ENCODE results near the gene PALLD. TPM values are rescaled to one million over a fixed set of nuclear protein-coding genes. Genes with fewer than 3 reads are reported as not detected.
A peak's percentile ranks its signal among the peaks of the same experiment; 100 is the strongest.

PALLD gene
- polyA plus RNA-seq, 1 donor: 182 TPM

GRCh38 chr4:168623484-168623883 lies 126.6 kb downstream of the PALLD start:
- DNase-seq: no peak

- no peak for DNase-seq
These were observed 131.4 kb downstream of the PALLD start for GRCh38 chr4:168628251-168628650.

DNA sequence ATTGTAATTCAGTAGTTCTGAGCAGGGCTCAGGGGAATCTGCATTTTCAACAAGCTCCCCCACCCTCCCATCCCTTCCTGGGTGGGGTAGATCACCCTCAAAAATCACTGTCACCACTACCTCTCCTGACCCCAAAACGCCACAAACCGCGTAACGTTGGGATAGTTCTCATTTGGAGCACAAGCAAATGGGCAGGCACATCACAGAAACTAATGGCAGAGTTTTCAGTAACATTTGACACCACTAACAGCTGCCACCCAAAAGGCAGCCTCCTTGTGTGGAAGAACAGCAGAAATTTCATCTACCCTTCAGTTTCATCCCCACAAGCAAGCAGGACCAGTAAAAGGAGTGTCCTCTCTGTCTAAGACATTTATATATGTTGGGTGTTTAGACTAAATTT lies 132.7 kb downstream of the PALLD start:
- no peak for DNase-seq

GRCh38 chr4:168630445-168631187 lies 133.8 kb downstream of the PALLD start:
- DNase-seq: no peak

GRCh38 chr4:168631241-168632162 lies 134.7 kb downstream of the PALLD start:
- peak; percentile 87 for DNase-seq

GRCh38 chr4:168632301-168632725 lies 135.5 kb downstream of the PALLD start:
- peak; percentile 56 for DNase-seq

GRCh38 chr4:168633064-168633463 lies 136.2 kb downstream of the PALLD start:
- DNase-seq: peak; percentile 38

- no peak for DNase-seq
These were observed 136.6 kb downstream of the PALLD start for GRCh38 chr4:168633496-168633895.

- peak; percentile 56 for DNase-seq
These were observed 137.5 kb downstream of the PALLD start for GRCh38 chr4:168634276-168634802.

DNA sequence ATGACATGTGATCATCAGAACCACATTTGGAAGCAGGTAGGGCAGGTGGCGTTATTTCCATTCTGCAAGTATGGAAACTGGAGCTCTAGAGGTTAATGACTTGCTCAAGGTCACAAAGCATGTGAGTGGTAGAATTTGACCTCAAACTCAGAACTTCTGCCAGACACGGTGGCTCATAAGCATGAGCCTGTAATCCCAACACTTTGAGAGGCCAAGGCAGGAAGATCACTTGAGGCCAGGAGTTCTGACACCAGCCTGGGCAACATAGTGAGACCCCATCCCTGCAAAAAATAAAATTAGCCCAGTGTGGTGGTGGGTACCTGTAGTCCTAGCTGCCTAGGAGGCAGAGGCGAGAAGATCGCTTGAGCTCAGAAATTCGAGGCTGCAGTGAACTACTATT lies 139.2 kb downstream of the PALLD start:
- DNase-seq: no peak

DNA sequence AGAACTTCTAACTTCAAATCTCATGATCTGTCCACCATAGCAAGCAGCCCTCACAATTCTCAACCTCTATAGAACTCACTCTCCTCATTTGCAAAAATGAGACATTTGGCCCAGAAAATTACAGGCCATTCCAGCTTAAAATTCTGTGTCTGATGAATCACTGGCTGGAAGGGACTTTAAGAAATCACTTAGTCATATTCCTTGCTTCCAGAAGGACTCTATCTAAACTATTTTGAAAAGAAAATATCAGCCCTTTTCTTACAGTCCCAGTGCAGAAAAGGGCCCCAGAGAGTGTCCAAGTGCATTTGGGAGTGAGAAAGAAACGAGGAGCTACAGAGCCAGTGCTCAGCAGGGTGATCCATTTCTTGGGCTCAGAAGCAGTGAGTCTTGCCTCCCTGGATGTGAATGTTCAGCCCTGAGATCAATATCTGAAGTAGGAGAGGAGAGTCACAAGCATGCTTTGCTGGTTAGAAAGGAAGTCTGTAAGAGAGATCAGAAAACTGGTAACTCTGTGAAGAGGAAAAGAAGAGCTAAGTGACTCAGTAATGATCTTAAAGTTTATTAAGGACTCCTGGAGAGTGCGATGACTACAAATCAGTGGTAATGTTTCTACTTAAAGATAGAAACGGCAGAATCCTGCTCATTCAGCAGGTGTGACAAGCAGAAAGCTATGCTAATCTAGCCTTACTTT lies 139.8 kb downstream of the PALLD start:
- DNase-seq: peak; percentile 45

DNA sequence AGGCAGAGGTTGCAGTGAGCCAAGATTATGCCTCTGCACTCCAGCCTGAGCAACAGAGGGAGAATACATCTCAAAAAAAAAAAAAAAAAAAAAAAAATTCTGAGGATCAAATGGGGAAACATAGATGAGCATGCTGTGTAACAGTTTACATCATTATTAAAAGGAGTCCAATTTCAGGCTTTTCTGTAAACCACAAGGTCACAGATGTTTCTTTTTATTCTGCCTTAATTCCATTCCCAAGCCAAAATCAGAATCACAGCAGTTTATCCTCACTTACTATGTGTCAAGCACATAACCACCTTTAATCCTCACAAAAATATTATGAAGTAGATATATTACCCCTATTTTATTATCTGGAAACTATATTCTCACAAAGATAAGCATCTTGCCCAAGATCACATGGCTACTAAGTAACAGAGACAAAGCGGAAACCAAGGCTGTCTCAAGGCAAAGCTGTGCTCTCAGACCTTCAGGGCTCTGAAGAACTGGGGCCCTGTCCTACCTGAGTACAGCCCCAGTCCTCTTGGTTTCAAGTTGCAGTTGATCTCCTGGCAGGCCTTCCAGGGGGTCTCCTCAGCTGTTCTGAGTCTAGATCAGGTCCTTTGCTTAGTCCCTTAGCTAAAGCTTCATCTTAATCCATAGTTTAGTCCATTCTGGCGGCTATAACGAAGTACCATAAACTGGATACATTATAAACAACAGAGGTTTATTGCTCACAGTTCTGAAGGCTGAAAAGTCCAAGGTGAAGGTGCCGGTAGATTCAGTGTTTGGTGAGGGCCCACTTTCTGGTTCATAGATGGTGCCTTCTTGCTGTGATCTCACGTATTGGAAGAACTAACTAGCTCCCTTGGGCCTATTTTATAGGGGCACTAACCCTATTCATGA lies 141.3 kb downstream of the PALLD start:
- no peak for DNase-seq

DNA sequence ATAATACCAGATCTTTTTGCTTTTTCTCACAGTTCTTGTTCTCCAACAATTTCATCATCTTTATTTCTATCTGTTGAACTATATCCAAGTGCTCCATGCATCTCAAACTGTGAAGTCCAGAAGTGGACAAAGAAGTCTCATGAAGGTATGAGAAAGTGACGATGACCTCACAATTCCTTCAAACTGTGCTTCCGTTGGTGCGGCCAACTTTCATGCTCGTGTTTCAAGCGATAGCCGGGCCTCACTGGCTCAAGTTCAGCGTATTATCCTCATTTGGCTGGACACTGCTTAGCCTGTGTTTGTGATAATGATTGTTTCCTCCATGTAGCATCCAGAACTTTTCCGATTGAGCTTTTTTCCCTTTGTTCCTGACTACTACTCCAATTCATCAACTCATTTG lies 143.1 kb downstream of the PALLD start:
- no peak for DNase-seq

GRCh38 chr4:168641811-168642140 lies 144.9 kb downstream of the PALLD start:
- no peak for DNase-seq

GRCh38 chr4:168642591-168642990 lies 145.7 kb downstream of the PALLD start:
- no peak for DNase-seq

- DNase-seq: no peak
These were observed 146.4 kb downstream of the PALLD start for GRCh38 chr4:168643111-168643795.

- DNase-seq: no peak
These were observed 146.9 kb downstream of the PALLD start for GRCh38 chr4:168643796-168644159.

GRCh38 chr4:168646001-168646768 lies 149.3 kb downstream of the PALLD start:
- no peak for DNase-seq

DNA sequence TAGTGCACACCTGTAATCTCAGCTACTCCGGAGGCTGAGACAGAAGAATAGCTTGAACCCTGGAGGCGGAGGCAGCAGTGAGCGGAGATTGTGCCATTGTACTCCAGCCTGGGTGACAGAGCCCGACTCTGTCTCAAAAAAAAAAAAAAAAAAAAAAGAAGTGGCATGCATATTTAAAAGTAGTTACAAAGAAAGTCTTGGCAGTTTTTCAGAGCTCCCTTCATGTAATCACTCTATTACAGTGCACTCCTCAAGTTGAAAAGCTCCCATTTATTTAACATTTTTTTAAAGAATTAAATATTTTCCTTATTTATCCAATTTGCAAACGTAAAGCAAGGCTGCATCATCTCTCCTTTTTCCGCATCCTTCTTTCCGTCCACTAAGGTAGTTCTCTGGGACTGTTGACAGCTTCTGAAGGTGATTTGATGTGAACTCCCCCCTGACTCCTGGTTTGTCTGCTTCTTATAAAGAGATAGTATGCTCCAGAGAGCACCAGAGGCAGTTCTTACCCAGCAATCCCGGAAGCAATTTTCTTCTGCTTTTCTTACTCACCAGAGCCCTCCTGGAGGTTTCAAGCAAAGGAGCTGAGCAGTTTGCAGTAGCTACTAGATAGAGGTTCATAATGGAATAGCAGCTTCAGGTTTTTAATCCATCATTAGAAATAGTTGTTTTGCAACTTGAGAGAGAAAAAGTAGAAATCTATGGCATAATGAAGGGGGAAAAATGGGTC lies 151.0 kb downstream of the PALLD start:
- DNase-seq: no peak

- DNase-seq: no peak
These were observed 151.6 kb downstream of the PALLD start for GRCh38 chr4:168648494-168648893.

All from hindlimb muscle (tissue), 1 donor.